ENCODE results near the gene PTPN5.

PTPN5 gene

GRCh38 chr11:18780329-18780728 is 11.3 kb downstream of the PTPN5 start:
- no peak for TF ChIP-seq GABPA (IDR thresholded peaks at IDR 0.05; ENCODE audit: low read depth)
- no peak for TF ChIP-seq CTCF (IDR thresholded peaks at IDR 0.05; ENCODE audit: insufficient read depth, low read length)
- no peak for TF ChIP-seq POLR2AphosphoS5 (IDR thresholded peaks at IDR 0.05; ENCODE audit: low read depth)
- TF ChIP-seq SPI1 (IDR thresholded peaks at IDR 0.05; ENCODE audit: borderline replicate concordance, low read depth): no peak
- TF ChIP-seq REST (IDR thresholded peaks at IDR 0.05; ENCODE audit: insufficient replicate concordance, low read depth): no peak
- no peak for DNase-seq (ENCODE audit: low read depth in 1 of 2, low spot score in 1 of 2)
- Histone ChIP-seq H3K27ac (replicated peaks) (no peak overlapping the region), H3K27me3 (ENCODE audit: insufficient read depth, poor library complexity, severe bottlenecking) (peaks cover 3% of the 10 kb centered on the region), H3K4me3 (replicated peaks; ENCODE audit: insufficient read depth, low read length) (no peak overlapping the region)

GRCh38 chr11:18778468-18778867 is 13.1 kb downstream of the PTPN5 start:
- no peak overlapping the region for H3K4me3 ChIP-seq (replicated peaks; ENCODE audit: insufficient read depth, low read length)
- TF ChIP-seq CTCF (IDR thresholded peaks at IDR 0.05; ENCODE audit: insufficient read depth, low read length) (no peak), POLR2AphosphoS5 (IDR thresholded peaks at IDR 0.05; ENCODE audit: low read depth) (no peak), SPI1 (IDR thresholded peaks at IDR 0.05; ENCODE audit: borderline replicate concordance, low read depth) (no peak), REST (IDR thresholded peaks at IDR 0.05; ENCODE audit: insufficient replicate concordance, low read depth) (no peak), GABPA (IDR thresholded peaks at IDR 0.05; ENCODE audit: low read depth) (no peak)
- no peak for DNase-seq (ENCODE audit: low read depth in 1 of 2, low spot score in 1 of 2)
- no peaks in the 10 kb centered on the region for H3K27me3 ChIP-seq (ENCODE audit: insufficient read depth, poor library complexity, severe bottlenecking)
- no peak overlapping the region for H3K27ac ChIP-seq (replicated peaks)

- Histone ChIP-seq H3K27ac (replicated peaks) (no peak overlapping the region), H3K27me3 (ENCODE audit: insufficient read depth, poor library complexity, severe bottlenecking) (no peaks in the 10 kb centered on the region), H3K4me3 (replicated peaks; ENCODE audit: insufficient read depth, low read length) (no peak overlapping the region)
- peak in 1 of 2 experiments; percentile 42 for DNase-seq (ENCODE audit: low read depth in 1 of 2, low spot score in 1 of 2)
- TF ChIP-seq SPI1 (IDR thresholded peaks at IDR 0.05; ENCODE audit: borderline replicate concordance, low read depth): no peak
- no peak for TF ChIP-seq REST (IDR thresholded peaks at IDR 0.05; ENCODE audit: insufficient replicate concordance, low read depth)
- no peak for TF ChIP-seq GABPA (IDR thresholded peaks at IDR 0.05; ENCODE audit: low read depth)
- TF ChIP-seq CTCF (IDR thresholded peaks at IDR 0.05; ENCODE audit: insufficient read depth, low read length): no peak
- TF ChIP-seq POLR2AphosphoS5 (IDR thresholded peaks at IDR 0.05; ENCODE audit: low read depth): no peak
Observed at GRCh38 chr11:18776324-18776723, 15.3 kb downstream of the PTPN5 start.

All from HL-60 (cell line).